Measurements from ENCODE around the gene PTPRU.

PTPRU gene

DNA sequence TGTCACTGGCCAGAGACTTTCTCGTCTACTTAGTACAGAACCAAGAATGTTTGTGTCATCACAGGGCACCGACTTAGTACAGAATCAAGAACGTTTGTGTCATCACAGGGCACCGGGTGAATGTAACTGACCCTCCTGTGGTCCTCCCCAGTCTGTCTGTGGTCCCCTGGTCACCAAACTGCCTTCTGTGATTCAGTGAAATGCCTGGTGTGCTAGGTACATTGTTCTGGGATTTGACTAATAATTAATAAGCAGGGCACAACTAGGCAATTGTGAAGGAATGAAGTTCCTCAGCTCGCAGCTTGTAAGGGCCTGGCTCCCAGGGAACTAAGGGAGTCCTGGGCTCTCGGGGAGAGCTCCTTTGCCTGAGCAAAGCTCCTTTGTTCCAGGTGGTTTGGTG, 12.8 kb upstream of the PTPRU start:
- TF ChIP-seq YY2 (tag by site-specific recombination; IDR thresholded peaks at IDR 0.05) (no peak), ZNF561 (tag by site-specific recombination; IDR thresholded peaks at IDR 0.05; ENCODE audit: borderline replicate concordance) (no peak), ZNF140 (tag by site-specific recombination; IDR thresholded peaks at IDR 0.05) (no peak), ZNF792 (tag by site-specific recombination; IDR thresholded peaks at IDR 0.05) (no peak), ZSCAN23 (tag by site-specific recombination; IDR thresholded peaks at IDR 0.05) (no peak), ZNF202 (tag by site-specific recombination; IDR thresholded peaks at IDR 0.05; ENCODE audit: borderline replicate concordance) (no peak), ZNF76 (tag by site-specific recombination; IDR thresholded peaks at IDR 0.05; ENCODE audit: borderline replicate concordance, low read depth) (no peak)
- TF ChIP-seq, protein P1, sequence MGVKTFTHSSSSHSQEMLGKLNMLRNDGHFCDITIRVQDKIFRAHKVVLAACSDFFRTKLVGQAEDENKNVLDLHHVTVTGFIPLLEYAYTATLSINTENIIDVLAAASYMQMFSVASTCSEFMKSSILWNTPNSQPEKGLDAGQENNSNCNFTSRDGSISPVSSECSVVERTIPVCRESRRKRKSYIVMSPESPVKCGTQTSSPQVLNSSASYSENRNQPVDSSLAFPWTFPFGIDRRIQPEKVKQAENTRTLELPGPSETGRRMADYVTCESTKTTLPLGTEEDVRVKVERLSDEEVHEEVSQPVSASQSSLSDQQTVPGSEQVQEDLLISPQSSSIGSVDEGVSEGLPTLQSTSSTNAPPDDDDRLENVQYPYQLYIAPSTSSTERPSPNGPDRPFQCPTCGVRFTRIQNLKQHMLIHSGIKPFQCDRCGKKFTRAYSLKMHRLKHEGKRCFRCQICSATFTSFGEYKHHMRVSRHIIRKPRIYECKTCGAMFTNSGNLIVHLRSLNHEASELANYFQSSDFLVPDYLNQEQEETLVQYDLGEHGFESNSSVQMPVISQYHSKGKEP (tag by site-specific recombination; IDR thresholded peaks at IDR 0.05), result no peak
- TF ChIP-seq, protein P2, sequence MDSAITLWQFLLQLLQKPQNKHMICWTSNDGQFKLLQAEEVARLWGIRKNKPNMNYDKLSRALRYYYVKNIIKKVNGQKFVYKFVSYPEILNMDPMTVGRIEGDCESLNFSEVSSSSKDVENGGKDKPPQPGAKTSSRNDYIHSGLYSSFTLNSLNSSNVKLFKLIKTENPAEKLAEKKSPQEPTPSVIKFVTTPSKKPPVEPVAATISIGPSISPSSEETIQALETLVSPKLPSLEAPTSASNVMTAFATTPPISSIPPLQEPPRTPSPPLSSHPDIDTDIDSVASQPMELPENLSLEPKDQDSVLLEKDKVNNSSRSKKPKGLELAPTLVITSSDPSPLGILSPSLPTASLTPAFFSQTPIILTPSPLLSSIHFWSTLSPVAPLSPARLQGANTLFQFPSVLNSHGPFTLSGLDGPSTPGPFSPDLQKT (IDR thresholded peaks at IDR 0.05; ENCODE audit: borderline replicate concordance, low read depth, low read length), result no peak
- Histone ChIP-seq H3K4me3 (ENCODE audit: low read depth, low read length) (no peak overlapping the region), H3K27ac (ENCODE audit: extremely low read depth, low read depth, low read length) (no peak overlapping the region), H3K36me3 (ENCODE audit: control insufficient read depth in 2 of 2, insufficient read depth in 1 of 2, low read length in 2 of 2) (peaks cover 0 to 38% of the 10 kb centered on the region in 2 experiments; a peak in 1 of 3 replicates), H3K4me1 (ENCODE audit: control insufficient read depth, insufficient read depth, low read length) (no peaks in the 10 kb centered on the region), H3K9me3 (ENCODE audit: control insufficient read depth, insufficient read depth, low read depth, low read length) (no peaks in the 10 kb centered on the region)
- CTCF ChIA-PET, result no interaction called here
- POLR2A ChIA-PET, result no interaction called here

DNA sequence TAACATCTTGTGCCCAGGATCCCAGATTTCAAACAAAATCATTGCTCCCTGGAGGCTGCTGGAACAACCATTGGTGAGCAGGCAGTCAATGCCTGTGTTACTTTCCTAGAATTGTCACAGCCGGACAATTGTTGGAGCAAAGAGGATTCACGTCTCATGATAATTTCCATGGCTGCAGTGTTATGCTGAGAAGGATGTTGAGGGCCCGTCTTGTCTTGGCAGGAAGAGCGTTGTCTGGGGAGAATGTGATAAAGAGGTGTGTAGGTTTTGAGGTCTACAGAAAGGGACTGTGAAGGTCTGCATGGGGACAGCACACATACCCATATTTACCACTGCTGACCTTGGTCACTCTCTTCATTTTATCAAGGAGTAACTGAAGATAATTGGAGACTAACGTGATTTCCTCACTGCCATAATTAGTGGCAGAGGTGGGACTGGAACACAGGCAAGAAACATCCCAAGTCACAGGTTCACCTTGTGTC, 11.9 kb upstream of the PTPRU start:
- Histone ChIP-seq H3K4me3 (ENCODE audit: low read depth, low read length) (no peak overlapping the region), H3K9me3 (ENCODE audit: control insufficient read depth, insufficient read depth, low read depth, low read length) (no peaks in the 10 kb centered on the region), H3K4me1 (ENCODE audit: control insufficient read depth, insufficient read depth, low read length) (no peaks in the 10 kb centered on the region), H3K36me3 (ENCODE audit: control insufficient read depth in 2 of 2, insufficient read depth in 1 of 2, low read length in 2 of 2) (peaks cover 0 to 38% of the 10 kb centered on the region in 2 experiments; a peak in 1 of 3 replicates), H3K27ac (ENCODE audit: extremely low read depth, low read depth, low read length) (no peak overlapping the region)
- ChIA-PET CTCF (interaction anchor here (0.6 kb wide), 1 partner anchor 113 kb away, joined by 3 read pairs; no protein-coding TSS in a partner anchor), POLR2A (no interaction called here)
- no peak for TF ChIP-seq ZNF701 (tag by site-specific recombination; IDR thresholded peaks at IDR 0.05)

DNA sequence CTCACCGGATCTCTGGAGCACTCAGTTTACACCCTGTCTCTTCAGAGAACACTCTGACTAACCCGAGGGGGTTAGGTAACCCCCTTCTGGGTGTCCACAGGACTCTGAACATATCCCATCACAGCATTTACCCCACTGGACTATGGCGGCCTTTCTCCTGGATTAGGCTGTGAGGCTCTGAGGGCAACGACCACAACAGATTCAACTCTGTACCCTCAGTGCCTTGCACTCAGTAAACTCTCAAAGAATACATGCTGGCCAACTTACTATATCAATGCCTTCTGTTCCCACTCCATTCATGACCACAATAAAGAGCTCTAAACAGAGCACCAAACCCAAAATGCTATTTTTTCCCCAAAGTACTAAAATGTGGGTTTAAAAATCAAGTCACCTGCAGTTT, 11.0 kb upstream of the PTPRU start:
- Histone ChIP-seq H3K9me3 (ENCODE audit: control insufficient read depth, insufficient read depth, low read depth, low read length) (no peaks in the 10 kb centered on the region), H3K4me1 (ENCODE audit: control insufficient read depth, insufficient read depth, low read length) (no peaks in the 10 kb centered on the region), H3K36me3 (ENCODE audit: control insufficient read depth in 2 of 2, insufficient read depth in 1 of 2, low read length in 2 of 2) (peaks cover 0 to 34% of the 10 kb centered on the region in 2 experiments; a peak in 1 of 3 replicates), H3K27ac (ENCODE audit: extremely low read depth, low read depth, low read length) (no peak overlapping the region), H3K4me3 (ENCODE audit: low read depth, low read length) (no peak overlapping the region)
- CTCF ChIA-PET, result interaction anchor here (1.1 kb wide), 1 partner anchor 23 kb away, joined by 5 read pairs; no protein-coding TSS in a partner anchor
- POLR2A ChIA-PET, result no interaction called here
- TF ChIP-seq GFI1B (tag by site-specific recombination; IDR thresholded peaks at IDR 0.05), result no peak

DNA sequence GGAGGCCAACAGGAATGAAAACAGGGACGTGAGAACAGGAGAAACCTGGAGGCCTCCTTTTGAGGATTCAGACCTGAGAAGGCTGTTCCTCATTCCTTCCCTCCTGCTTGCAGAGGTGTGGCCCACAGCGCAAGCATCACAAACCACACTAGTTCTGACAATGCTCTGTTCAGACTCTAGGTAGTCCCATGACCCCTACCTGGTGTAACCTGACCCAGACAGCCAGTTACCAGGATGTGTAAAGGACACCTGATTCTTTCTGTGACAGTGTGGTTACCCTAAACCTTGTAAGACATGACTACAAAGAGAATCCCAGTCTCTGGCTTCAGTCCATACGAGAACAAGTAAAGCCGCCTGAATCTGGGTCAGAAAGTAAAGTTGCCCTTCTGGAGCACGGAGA, 8.8 kb upstream of the PTPRU start:
- POLR2A ChIA-PET, result no interaction called here
- Histone ChIP-seq H3K9me3 (ENCODE audit: control insufficient read depth, insufficient read depth, low read depth, low read length) (no peaks in the 10 kb centered on the region), H3K4me1 (ENCODE audit: control insufficient read depth, insufficient read depth, low read length) (no peaks in the 10 kb centered on the region), H3K27ac (ENCODE audit: extremely low read depth, low read depth, low read length) (no peak overlapping the region), H3K36me3 (ENCODE audit: control insufficient read depth in 2 of 2, insufficient read depth in 1 of 2, low read length in 2 of 2) (peaks cover 0 to 20% of the 10 kb centered on the region in 2 experiments; a peak in 1 of 3 replicates), H3K4me3 (ENCODE audit: low read depth, low read length) (no peak overlapping the region)
- TF ChIP-seq ZNF785 (tag by site-specific recombination; IDR thresholded peaks at IDR 0.05) (no peak), ZNF266 (tag by site-specific recombination; IDR thresholded peaks at IDR 0.05; ENCODE audit: low read depth) (no peak), ZNF830 (tag by site-specific recombination; IDR thresholded peaks at IDR 0.05; ENCODE audit: low read depth) (no peak), ZNF501 (tag by site-specific recombination; IDR thresholded peaks at IDR 0.05) (no peak)
- TF ChIP-seq, protein P3, sequence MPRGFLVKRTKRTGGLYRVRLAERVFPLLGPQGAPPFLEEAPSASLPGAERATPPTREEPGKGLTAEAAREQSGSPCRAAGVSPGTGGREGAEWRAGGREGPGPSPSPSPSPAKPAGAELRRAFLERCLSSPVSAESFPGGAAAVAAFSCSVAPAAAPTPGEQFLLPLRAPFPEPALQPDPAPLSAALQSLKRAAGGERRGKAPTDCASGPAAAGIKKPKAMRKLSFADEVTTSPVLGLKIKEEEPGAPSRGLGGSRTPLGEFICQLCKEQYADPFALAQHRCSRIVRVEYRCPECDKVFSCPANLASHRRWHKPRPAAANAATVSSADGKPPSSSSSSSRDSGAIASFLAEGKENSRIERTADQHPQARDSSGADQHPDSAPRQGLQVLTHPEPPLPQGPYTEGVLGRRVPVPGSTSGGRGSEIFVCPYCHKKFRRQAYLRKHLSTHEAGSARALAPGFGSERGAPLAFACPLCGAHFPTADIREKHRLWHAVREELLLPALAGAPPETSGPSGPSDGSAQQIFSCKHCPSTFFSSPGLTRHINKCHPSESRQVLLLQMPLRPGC (tag by site-specific recombination; IDR thresholded peaks at IDR 0.05), result no peak
- CTCF ChIA-PET, result no interaction called here
